SKM-1 (cell line): ENCODE measurements around the gene C2orf68.
"Not testable (repeated sequence)": the region's sequence is repeated elsewhere in the genome, so short reads cannot be mapped to it uniquely, and the experiment has no call there.

ENCODE experiments used
- DNase-seq: peaks from one replicate; lab custom pipeline; 2025; ENCODE audit not compliant: unreplicated experiment; lab: John Stamatoyannopoulos, UW

The C2orf68 gene

GRCh38 chr2:85599468-85600234 lies 12.2 kb downstream of the C2orf68 start:
- no peak for DNase-seq

- DNase-seq = no peak
These were observed 13.1 kb downstream of the C2orf68 start for GRCh38 chr2:85598594-85599340.

- DNase-seq = no peak
These were observed 14.6 kb downstream of the C2orf68 start for GRCh38 chr2:85597241-85597640.

- no peak for DNase-seq
These were observed 15.3 kb downstream of the C2orf68 start for GRCh38 chr2:85596486-85597143.

GRCh38 chr2:85596026-85596333 lies 15.9 kb downstream of the C2orf68 start:
- DNase-seq = no peak

GRCh38 chr2:85595301-85596025 lies 16.4 kb downstream of the C2orf68 start, which contains the start of gene RNF181:
RNF181 (plus strand) TSS chr2:85595745; CDS start chr2:85595764, 19 bp downstream.
- peak; percentile 100 for DNase-seq

- DNase-seq = no peak
These were observed 17.1 kb downstream of the C2orf68 start for GRCh38 chr2:85594715-85595300.

- no peak for DNase-seq
These were observed 18.8 kb downstream of the C2orf68 start for GRCh38 chr2:85593023-85593422.

- DNase-seq = not testable (repeated sequence)
These were observed 19.6 kb downstream of the C2orf68 start for GRCh38 chr2:85592299-85592698.

GRCh38 chr2:85591563-85591962 lies 20.3 kb downstream of the C2orf68 start:
- DNase-seq = no peak

- no peak for DNase-seq
These were observed 20.9 kb downstream of the C2orf68 start for GRCh38 chr2:85590950-85591349.

GRCh38 chr2:85589982-85590791 lies 21.7 kb downstream of the C2orf68 start:
- peak; percentile 62 for DNase-seq

GRCh38 chr2:85589181-85589580 lies 22.7 kb downstream of the C2orf68 start:
- DNase-seq = no peak

GRCh38 chr2:85588645-85589044 lies 23.2 kb downstream of the C2orf68 start:
- no peak for DNase-seq

- no peak for DNase-seq
These were observed 23.6 kb downstream of the C2orf68 start for GRCh38 chr2:85588236-85588635.

- no peak for DNase-seq
These were observed 26.1 kb downstream of the C2orf68 start for GRCh38 chr2:85585781-85586105.

GRCh38 chr2:85584857-85585780 lies 26.7 kb downstream of the C2orf68 start:
- no peak for DNase-seq

- no peak for DNase-seq
These were observed 27.5 kb downstream of the C2orf68 start, which contains the start of gene VAMP5 for GRCh38 chr2:85584354-85584856. VAMP5 (plus strand) TSS chr2:85584431; CDS start chr2:85584491, 60 bp downstream.
